NAMALWA (cell line): Measurements from ENCODE around the gene ZBTB48.
A peak's percentile ranks its signal among the peaks of the same experiment; 100 is the strongest.
"Not testable (repeated sequence)": the region's sequence is repeated elsewhere in the genome, so short reads cannot be mapped to it uniquely, and the experiment has no call there.

Source experiments
- DNase-seq: peaks from one replicate; pipeline ENCODE4 v3.0.0-alpha.2; 2015; ENCODE audit warnings: low spot score

ZBTB48 gene

DNA sequence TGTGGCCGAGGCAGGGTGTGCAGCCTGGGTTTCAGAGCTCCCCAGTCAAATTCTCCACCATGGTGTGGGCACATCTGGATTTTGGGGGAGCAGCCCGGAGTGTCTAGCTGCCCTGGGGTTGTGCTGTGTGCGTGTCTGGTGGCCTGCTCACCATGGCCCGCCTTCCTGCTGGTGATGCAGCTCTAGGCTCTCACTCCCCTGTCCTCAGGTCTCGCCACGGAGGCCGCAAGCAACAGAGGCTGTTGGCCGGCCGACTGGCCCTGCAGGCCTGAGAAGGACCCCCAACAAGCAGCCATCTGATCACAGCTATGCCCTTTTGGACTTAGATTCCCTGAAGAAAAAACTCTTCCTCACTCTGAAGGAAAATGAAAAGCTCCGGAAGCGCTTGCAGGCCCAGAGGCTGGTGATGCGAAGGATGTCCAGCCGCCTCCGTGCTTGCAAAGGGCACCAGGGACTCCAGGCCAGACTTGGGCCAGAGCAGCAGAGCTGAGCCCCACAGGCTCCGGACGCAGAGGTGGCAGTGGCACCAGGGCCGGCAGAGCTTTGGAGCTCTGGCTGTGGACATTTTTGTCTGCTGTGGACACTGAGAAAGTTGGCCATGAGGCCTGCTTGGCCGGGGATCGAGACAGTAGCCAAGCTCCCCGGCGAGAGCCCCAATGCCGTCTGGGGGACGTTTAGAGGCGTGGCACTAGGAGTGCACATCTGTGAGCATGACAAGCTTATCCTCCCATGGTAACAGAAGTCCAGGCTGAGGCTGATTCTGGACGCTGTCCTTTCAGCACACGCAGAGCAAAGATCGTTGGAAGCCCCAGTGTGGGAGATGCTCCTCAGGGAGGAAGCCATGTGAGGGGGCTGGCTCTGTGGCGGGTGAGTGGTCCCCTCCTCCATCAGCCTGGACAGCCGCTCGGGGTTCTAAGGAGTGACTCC, 53.1 kb downstream of the ZBTB48 start:
- DNase-seq = no peak

- peak; percentile 49 for DNase-seq
Observed at GRCh38 chr1:6634371-6635052, 54.7 kb downstream of the ZBTB48 start.

GRCh38 chr1:6635161-6635909, 55.5 kb downstream of the ZBTB48 start:
- no peak for DNase-seq

DNA sequence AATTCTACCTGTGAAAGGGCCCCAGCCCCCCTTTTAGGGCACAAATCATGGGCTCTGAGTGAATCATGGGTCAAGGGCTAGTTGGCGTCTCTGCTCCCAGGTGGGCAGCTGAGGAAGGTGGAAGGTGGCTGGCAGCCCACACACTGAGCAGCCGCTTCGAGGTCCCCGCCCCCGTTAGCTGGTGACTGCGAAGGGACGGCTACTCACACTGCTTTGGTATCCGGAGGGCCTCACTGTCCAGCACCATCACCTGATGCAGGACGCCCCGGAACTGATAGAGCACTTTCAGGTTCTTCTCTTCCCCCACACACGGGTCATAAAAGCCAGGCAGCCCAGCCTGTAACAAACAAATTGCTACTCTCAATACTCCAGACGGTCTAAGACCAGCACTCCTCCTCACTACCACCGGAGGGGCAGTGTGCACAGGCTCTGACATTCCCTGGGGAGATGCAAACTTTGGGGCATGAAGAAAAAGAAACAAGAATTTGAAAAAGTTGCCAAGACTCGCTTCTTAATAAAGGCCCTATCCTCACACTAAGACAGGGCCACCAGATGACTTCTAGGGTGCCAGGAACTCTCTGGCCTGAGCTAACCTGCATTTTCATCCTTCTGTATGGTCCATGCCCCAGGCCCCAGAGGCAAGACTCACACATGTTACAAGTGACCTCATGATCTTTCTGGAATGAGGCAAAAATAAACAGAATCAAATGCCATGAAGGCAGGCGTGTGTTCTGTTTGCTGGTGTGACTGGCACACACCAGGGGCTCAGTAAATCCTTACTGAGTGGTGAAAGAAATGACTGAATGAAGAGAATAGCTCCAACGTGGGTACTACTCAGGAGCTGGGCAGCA, 56.3 kb downstream of the ZBTB48 start:
- DNase-seq = peak; percentile 48

DNA sequence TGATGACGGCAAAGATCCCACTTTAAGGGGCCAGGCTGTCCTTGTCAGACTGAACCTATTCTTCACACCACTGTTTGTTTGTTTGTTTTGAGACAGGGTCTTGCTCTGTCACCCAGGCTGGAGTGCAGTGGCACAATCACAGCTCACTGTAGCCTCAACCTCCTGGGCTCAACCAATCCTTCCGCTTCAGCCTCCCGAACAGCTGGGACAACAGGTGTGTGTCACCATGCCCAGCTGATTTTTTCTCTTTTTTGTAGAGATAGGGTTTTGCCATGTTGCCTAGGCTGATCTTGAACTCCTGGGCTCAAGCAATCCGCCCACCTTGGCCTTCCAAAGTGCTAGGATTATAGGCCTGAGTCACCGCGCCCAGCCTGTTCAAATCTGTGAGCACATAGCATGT, 57.0 kb downstream of the ZBTB48 start:
- DNase-seq = not testable (repeated sequence)

GRCh38 chr1:6637770-6638169, 58.0 kb downstream of the ZBTB48 start:
- no peak for DNase-seq

DNA sequence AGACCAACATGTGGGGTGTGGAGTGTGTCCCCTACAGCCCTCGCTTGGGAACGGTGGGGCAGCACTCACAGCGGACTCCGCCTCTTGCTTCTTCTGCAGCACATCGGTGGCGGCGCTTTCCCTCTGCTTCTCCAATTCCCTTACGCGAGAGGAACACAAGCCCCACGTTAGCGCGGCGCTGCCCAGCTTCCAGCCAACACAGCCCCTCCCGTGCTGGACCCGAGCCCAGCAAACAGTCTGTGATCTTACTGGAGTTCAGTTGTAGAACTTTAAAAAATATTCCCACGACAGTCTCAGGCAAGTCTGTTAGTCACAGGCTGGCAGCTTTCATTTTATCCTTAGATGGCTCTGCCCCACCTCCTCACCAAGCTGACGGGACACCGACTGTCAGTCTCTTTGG, 58.4 kb downstream of the ZBTB48 start:
- no peak for DNase-seq
